ENCODE data around the gene HOXA5.

Gene HOXA5

DNA sequence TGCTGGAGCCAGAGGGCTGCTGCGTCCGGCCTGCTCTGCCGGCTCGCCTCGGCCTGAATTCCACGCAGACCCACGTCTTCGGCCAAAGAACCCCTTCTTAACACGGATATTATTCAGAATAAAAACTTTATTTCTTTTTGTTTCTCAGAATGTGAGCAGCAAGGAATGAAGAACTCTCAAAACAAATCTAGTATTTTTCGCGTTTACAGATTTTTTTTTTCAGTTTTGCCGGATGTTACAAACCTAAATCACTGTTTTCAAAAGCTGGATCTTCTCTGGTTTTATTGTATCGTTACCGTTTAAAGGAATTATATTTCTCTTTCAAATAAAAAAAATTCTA, 36.6 kb downstream of the HOXA5 start:
- DNase-seq (ENCODE audit: low spot score) = no peak

DNA sequence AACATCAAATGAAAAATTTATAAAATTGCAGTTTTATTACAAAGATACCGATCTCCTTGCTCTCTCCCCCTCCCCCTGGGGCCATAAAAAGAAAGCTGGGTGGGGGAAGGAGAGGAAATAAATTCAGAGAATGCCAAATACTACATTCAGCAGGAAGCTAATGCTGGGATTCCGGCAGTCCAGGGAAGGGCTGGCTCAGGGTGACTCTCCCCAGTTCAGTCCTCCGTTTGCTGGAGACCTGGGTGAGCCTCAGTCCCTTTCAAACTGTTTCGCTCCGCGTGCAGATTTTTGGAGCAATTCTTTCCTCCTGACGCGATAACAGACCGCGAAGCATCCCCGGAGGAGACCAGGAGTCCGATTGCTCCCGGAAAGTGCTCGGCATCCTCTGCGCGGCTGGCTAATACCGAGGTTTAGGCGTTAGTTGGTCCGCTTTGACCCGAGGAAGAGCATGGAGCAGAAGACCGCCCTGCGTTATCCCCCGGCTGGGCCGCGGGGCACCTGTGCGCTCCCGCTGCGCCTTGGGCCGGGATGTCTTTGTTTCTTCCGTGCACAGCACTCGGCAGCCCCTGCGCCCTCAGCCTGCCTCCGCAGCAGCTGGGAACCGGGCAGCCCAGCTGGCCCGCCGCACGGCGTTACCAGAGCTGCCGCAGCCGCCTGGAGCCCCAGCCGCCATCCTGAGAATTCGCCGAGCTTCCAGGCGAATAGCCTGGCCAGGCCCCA, 37.1 kb downstream of the HOXA5 start:
- no peak for DNase-seq (ENCODE audit: low spot score)

DNA sequence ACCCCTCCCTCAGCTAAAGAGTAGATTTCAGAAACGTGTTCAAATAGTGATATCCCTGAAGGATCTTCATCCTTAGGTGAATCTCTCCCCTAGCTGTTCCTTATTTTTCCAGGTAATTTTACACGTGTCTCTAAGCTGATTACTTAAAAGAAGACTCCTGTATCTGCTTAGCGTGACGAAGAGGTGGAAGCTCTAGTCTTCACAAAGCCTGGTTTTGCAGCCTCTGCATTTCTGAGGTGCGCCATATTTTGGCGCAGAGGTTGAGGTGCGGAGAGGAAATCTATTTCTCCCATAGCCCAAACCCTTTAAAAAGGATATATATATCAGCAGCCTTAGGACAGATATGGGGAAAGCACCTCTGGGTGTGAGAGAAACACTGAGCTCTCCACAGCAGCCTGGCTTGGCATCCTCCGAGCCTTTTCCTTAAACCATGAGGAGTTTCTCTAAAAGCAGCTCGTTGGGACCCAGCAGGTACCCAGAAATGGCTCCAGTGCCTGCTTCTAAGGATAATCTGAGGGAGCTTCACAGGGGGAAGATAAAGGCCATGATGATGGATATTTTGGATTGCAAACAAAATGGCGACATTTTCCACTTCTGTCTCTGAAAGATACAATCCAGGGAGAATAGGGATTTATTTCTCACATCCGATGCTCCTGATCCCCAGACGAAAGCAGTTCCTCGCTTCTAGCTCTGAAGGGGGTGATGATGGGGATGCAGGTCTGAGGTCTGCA, 38.0 kb downstream of the HOXA5 start:
- DNase-seq (ENCODE audit: low spot score) = no peak

DNA sequence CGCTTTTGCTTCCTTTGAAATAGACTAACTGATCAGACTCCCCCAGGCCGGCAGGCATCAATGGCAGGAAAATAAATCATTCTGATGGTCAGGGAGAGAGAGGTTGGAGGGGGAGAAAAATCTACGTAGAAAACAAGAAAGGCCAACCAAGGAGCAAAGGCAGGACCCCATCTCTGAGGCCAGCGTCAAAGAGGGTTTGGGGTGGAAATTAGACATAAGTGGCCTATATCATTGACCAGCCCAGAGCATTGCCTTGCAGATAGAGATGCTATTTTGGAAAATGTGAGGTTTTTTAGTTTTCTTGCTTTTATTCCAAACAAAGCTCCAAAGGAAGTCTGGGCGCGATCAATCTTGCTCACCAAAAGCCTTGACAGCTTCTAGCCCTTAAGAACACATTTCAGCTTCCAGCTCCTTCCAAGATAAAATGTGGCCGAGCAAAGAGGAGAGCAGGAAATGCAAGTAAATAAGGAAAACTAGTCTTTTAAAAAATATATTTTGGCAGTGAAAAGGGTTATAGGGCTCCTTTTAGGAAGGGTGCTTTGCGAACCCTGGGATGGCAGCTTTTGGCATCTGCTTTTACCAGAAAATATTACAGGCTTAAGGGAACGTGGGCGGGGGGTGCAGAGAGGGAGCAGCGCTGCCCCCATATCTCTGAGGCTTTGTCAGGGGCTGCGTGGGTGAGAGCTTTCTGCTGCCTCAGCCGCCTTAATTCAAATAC, 39.0 kb downstream of the HOXA5 start:
- DNase-seq (ENCODE audit: low spot score) = no peak

DNA sequence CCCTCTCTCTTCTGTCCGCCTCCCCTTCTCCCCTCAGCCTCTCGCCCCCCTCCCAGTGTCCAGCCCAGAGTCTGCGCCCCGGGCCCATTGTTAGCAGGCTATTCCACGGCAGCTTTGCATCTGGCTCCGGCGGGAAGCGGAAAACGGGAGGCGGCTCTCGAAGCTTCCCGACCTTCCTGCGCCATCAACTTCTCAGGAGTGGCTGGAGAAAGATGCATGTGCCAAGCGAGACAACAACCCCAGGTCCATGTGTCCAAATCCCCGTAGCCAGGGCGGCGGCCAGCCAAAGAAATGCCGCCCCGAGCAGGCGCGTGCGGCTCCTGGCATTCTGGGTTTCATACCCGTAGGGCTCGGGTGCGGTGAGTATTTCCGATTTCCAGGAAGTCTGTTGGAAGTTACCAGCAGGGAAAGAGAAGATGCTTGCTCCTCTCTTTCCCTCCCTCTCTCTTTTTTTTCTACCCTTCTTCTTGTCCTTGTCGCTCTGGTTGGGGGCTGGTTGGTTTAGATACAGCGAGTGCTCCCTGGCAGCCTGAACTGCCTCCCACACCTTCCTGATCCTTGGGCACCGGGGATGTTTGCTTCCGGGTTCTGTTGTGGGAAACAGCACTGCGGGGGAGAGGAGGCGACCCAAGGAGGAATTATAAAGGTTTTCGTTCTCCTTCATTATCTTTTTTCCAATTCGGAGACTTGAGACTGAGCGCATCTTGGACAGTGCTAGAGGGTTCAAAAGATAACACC, 39.8 kb downstream of the HOXA5 start:
- DNase-seq (ENCODE audit: low spot score) = no peak

DNA sequence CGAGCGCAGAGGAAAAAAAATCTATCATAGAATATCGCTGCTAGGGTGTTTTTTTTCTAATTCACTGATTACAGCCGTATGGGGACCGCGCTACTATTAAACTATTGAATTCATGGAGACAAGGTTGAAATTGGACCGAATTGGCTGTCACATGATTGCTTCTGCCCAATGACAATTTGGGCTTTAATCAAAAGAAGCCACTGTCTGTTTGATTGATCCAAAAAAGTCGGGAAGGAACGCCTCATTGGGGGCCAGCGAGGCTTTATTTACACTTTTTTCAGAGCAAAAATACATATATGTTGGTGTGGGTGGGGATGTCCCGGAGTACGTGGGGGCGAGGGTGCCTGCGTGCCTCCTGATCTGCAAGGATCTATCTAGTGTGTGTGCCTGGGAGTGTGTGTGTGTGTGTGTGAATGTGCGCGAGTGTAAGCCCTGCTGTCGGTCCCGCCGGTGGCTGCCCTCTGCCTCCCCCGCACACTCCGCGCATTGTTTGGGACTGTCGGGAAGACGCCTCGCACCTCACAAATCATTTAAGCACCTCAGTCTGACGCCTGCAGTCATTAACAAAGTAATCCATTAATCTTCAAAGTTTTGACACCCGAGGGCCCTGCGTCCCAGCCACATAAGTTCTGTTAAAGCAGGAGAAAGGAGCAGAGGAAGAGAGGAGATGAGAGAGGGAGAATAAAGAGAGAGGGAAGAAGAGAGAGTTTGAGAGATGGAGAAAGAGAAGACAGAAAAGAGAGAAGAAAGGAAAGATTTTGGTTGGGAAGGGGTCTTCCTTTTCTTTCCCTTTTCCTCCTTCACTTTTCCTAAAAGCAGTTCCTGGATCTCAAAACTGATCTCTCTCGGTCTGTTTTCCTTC, 40.7 kb downstream of the HOXA5 start, which contains the start of gene HOXA2:
TSS of gene HOXA2 (minus strand) at position 103 of the 862 bp plus-strand sequence. CDS start 183 bp downstream, outside the sequence.
- DNase-seq (ENCODE audit: low spot score) = no peak

DNA sequence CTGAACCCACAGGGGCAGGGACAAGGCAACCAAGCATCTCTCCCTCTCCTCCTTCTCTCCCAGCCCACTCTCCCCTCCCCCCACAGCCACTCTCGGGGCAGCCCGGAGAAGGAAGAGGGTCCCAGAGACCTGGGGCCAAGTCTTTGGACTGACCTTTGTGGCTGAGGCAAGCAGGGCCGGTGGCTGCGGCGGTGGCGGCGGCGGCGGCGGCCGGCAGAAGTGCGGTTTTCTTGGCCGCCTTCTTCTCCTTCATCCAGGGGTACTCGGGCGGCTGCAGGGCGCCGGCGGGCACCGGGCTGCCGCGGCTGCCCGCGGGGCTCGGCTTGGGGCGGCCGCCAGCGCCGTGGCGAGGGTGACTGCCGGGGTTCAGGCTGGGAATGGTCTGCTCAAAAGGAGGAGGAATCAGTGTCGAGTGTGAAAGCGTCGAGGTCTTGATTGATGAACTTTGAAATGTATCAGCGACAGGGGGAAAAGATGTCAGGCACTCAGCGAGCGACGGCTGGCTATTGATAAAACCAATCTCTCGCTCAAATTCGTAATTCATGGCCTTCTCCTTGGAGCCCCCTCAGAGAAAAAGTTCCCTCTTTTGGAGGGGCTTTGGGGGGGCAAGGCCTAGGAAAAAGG, 41.4 kb downstream of the HOXA5 start:
- DNase-seq (ENCODE audit: low spot score) = no peak

DNA sequence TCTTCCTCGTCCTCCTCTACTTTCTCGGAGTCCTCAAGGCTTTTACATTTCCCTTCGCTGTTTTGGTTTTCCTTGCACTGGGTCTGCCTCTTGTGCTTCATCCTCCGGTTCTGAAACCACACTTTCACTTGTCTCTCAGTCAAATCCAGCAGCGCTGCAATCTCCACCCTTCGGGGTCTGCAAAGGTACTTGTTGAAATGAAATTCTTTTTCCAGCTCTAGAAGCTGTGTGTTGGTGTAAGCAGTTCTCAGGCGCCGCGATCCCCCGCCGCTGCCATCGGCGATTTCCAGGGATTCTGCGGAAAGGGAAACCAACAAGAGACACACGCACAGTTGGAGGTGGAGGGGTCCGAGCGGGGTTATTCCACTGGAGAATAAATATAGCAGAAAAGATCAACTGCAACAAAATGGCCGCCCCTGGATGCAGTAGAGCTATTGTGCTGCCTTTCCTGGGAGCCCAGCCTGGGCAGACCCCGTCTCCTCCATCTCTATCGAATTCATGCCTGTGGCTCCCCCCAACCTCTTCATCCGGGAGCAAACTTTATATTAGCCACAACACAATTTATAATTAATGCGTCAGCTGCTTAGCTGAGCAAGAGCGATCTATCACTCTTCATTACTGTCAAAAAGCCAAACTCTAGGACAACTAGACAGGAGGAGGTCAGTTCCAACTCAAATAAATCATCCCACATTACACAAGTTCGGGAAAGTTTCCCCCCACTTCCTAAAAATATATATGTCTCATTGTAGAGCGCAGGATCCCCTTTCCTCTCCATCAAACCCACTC, 42.1 kb downstream of the HOXA5 start:
- no peak for DNase-seq (ENCODE audit: low spot score)

DNA sequence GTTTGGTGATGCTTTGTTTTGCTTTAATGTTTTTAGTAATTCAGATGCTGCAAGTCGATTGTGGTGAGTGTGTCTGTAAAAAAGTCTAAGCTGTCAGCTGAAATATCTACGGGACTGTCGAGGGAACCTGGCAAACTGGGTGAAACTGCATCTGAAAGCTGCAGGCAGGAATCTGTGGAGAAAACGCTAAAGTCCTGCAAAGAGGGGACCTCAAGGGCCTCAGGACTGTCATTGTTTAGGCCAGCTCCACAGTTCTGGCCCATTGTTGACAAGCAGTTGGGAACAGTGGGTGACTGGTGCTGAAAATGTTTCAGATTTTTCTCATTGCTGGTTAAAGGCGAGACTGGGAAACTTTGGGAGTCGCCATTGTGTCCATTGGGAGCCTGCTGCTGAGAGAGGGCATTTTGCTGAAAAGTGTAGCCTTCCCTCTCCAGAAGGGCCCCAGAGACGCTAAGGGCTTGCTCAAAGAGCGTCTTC, 42.7 kb downstream of the HOXA5 start:
- DNase-seq (ENCODE audit: low spot score) = no peak

DNA sequence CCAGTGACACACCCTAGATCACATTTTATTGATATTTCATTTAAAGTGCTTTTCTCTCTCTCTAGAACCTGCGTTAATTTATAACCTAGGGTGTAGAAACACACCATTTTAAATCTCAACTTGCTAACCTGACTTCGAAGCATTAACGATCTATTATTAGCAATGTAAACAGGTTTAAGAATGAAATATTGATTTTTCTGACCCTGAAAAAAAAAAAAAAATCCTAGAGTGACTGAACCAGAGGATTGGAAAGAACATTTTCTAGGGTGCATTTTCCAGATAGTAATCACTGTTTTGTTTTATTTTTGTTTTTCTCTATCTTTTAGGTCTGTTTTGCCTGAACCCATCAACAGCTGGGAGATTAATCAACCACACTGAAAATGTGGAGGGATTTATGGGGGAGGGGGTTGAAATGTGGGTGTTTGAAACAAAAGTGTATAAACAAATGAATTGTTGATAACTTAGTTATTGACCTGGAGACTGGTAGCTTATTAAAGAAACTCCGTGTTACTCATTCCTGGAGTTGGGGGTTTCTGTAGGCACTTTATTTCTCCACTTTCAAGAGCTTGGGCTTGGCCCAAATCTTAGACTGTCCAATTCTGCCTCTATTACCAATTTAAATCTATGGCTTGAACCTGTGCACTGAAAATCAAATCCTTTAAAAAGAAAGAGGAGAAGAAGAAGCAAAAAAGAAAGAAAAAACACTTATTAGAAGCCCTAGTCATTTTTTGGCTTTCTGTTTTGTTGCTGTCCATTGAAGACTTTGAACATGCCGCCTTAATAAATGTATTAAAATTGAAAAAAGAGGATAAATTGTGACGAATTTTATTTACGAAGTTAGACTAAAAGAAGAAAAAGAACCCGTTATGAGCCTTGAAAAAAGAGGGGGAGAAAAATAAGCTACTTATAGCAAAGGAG, 43.8 kb downstream of the HOXA5 start:
- no peak for DNase-seq (ENCODE audit: low spot score)

DNA sequence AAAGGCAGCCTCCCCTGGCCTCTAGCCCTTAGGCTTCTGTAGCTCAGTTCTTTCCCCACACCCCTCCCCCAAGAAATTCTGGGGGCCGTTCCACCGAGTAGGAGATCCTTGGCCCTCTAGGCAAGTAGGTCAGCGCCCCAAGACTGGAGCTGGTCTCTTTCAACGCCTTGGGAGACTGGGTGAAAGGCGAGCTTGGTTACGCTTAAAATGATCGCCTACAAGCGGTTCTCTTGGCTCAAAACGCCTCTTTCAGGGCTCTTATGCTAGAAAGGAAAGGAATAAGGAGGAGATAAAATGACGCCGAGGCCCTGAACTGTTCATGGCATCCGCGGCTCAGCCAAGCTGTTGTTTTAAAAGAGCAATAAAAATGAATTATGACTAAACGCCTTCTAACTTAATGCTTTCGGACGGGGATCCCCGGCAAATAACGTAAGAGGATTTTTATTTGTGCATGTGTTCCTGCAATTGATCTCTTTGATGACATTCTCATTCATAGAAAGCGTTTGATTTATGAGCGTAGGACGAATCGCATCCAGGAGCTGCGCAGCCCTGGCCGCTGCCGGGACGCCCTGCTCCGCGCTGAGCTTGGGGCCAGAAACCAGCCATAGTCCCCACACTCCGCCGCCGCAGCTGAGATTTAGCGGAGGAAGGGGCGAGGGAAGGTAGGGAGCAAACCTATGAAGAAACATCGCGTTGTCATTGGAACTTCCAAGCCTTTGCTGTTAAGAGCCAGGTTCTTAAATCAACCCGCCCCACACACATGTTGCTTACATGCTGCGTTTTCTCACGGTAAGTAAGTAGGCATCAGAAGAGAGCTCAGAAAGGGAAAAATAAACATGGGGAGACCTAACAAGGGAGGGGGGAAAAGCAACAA, 44.7 kb downstream of the HOXA5 start:
- DNase-seq (ENCODE audit: low spot score) = no peak

DNA sequence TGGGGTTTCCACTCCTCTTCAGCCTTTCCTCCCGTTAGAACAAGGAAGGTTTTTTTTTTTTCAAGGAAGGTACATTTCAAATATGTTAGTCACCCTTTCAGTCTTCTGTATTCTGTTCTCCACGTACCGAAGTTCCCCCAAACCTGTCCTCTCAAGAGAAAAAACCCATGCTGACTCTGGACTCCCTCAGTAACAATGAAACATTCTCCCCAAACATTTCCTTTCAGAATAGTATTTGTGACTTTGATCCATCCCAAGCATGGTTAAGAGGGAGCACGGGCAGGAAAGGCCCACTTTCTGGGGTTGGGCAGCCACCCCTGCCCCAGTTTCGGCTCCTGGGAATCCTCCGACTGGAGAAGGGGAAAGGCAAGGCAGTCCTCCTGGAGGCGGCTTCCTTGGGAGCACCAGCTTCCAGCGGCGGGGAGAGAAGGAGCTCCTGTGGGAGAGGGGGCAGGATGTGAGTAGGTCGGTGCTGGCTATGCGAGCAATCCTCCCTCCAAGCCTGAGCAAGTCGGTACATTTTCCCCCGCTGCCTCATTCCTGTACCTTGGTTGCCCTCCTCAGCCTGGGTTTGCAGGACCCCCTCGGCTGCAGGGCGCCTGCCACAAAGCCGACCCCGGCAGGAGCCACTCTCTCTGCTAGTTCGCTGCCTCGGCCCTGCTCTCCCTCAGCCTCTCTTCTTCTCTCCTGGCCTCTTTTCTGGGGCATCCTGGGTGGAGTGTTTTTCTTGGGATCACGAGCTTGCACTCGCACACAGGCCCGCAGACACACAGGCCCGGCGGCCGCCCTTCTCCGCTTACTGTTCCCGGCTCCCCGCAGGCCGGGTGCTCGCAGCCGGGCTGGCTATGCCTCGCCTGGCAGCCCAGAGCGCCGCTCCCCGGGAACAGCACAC, 45.5 kb downstream of the HOXA5 start:
- DNase-seq (ENCODE audit: low spot score) = no peak

DNA sequence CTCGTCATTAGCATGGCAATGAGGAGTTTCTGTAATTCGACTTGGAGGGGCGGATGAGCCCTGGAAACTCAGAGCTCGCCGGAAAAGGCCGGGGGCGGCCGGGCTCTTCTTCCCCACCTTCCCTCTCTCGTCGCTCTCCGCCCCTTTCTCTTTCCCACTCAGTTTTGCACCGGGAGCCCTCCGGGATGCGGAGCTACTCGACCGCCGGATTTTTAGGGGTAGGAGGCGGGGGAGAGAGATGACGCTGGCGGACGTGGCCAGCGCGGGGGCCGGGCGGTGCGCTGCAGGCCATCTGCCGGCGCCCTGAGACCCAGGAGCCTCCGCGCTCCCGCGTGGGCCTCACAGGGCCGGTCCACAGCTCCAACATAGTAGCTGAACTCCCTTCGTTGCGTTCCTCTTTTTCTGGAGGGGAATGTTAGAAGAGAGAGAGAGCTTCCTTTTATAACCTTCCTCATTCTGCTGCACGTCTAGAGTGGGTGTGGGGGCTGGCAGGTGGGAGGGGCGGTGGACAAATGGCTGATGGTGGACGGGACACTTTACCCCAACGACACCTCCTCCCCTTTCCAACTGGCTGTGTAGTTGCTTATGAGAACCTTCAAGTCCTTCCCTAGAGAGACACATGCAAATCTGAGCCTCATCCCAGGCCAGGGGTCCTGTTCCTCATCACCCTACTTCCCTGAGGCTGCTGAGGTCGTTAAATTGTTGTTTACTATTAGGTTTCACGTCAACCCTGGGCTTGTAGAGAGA, 46.5 kb downstream of the HOXA5 start:
- DNase-seq (ENCODE audit: low spot score) = no peak

DNA sequence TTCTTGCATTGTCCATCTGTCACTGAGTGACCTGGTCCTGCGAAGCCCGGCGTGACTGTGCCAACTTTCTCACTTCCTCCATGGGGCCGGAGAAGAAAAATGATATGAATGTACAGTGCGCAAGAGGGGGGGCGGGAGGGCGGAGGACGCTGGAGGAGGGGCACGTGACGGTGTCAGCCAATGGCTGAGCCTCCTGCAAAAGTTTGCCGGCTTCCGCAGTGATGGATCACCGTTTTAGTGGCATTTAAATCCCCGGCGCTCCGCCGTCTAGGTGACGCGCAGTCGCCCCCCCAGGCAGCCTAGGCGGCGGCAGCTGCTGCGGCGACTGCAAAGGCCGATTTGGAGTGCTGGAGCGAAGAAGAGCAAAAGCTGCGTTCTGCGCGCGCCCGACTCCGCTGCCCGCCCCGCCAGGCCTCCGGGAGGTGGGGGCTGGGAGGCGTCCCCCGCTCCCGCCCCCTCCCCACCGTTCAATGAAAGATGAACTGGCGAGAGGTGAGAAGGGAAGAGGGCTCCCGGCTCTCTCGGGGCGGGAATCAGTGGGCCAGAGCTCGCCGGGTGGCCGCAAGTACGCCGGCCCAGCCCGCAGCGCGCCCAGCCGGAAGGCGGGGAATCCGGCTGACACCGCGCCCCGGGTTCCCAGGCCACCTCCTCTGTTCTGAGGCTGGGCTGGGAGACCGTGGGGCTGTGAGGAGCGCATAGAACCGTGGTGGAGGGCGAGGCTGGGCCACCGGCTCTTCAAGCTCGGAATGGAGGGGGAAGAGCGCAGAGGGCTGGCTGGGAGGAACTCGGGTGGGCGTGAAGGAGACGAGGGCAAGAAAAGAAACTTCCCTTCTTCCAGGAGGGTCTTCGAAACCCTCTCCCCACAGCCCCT, 47.3 kb downstream of the HOXA5 start, which contains the start of gene HOXA1:
TSS of gene HOXA1 (minus strand) at position 104 of the 871 bp plus-strand sequence. CDS start at position 16, 88 bp downstream.
- peak; percentile 94 for DNase-seq (ENCODE audit: low spot score)

Measured in kidney capillary endothelial cell (primary cell).